Endothelial cell of umbilical vein (primary cell): ENCODE data around the gene MPIG6B. TPM values are rescaled to one million over a fixed set of nuclear protein-coding genes. Genes with fewer than 3 reads are reported as not detected.

ENCODE experiments used
- BruUV-seq: library from RNA; stranded (reverse); fragments of 400-500 nt; replicated peaks from 2 replicates; lab custom pipeline; 2021; lab: Mats Ljungman, UMichigan
- CTCF ChIA-PET: fragments of 300-600, 350-600 bp; sonication (Branson Sonifier 250); formaldehyde crosslinking; loops from one replicate; lab custom pipeline; 2021; ENCODE audit warnings: antibody characterized with exemption, inconsistent platforms; lab: Charles Lee
- POLR2A ChIA-PET: fragments of 300-600, 350-600 bp; sonication (Branson Sonifier 250); formaldehyde crosslinking; loops from one replicate; lab custom pipeline; 2021; ENCODE audit warnings: antibody characterized with exemption, inconsistent platforms; lab: Charles Lee
- DNase-seq: peaks from one replicate; pipeline ENCODE4 v3.0.0-alpha.2; 2011; ENCODE audit warnings: low read depth, low spot score
- FAIRE-seq: peaks from 2 replicates; lab custom pipeline; 2011; peaks lifted over from hg19 to GRCh38; lab: Jason Lieb, UNC
- H2AFZ ChIP-seq: 2 replicates; pipeline ENCODE4 v1.6.0; 2012; ENCODE audit warnings: low read depth, low read length, control low read depth, inconsistent platforms
- H3K27ac ChIP-seq: 2 replicates; pipeline ENCODE4 v1.5.1; 2011; ENCODE audit warnings: low read depth, mild to moderate bottlenecking, control low read depth, low read length, moderate library complexity; ENCODE audit not compliant: insufficient read depth
- H3K27me3 ChIP-seq, 2 experiments: 2 replicates each; pipeline versions ENCODE4 v1.6.0 to v1.6.1; 2011; ENCODE audit warnings: low read length in 2 of 2, mixed read lengths in 1 of 2; ENCODE audit not compliant: control insufficient read depth in 2 of 2, insufficient read depth in 2 of 2
- H3K36me3 ChIP-seq, 2 experiments: 2 replicates in 1 of 2; 3 replicates in 1 of 2; pipeline ENCODE4 v1.5.1; 2011; ENCODE audit warnings: low read length in 2 of 2, mild to moderate bottlenecking in 1 of 2, moderate library complexity in 1 of 2; ENCODE audit not compliant: control insufficient read depth in 2 of 2, insufficient read depth in 2 of 2; ENCODE audit errors: extremely low read depth in 1 of 2
- H3K4me1 ChIP-seq: 3 replicates; pipeline ENCODE4 v1.5.1; 2011; ENCODE audit warnings: mild to moderate bottlenecking, low read length; ENCODE audit not compliant: control insufficient read depth, insufficient read depth; ENCODE audit errors: extremely low read depth
- H3K4me2 ChIP-seq: 2 replicates; pipeline ENCODE4 v1.6.1; 2011; ENCODE audit warnings: low read length, control low read depth, mixed read lengths; ENCODE audit not compliant: insufficient read depth
- H3K4me3 ChIP-seq, 3 experiments: fragments of 200-600 bp in 1 of 3; sonication (generic), shearing (Covaris generic) in 1 of 3; replicated peaks in 1 of 3; 2 replicates each; pipeline ENCODE4 v1.5.1; 2011 to 2016; ENCODE audit warnings: control low read depth in 3 of 3, low read length in 3 of 3, mild to moderate bottlenecking in 2 of 3, inconsistent platforms in 1 of 3, low read depth in 1 of 3, moderate library complexity in 1 of 3; ENCODE audit not compliant: insufficient read depth in 1 of 3
- H3K79me2 ChIP-seq: 2 replicates; pipeline ENCODE4 v1.6.0; 2012; ENCODE audit warnings: low read length, inconsistent platforms; ENCODE audit not compliant: control insufficient read depth, insufficient read depth
- H3K9ac ChIP-seq: replicated peaks from 2 replicates; pipeline ENCODE3; 2011; ENCODE audit warnings: low read length, control low read depth; ENCODE audit not compliant: insufficient read depth; ENCODE audit errors: extremely low read depth
- H3K9me1 ChIP-seq: replicated peaks from 3 replicates; pipeline ENCODE4 v1.6.0; 2011; ENCODE audit warnings: mild to moderate bottlenecking, low read length; ENCODE audit not compliant: control insufficient read depth, insufficient read depth; ENCODE audit errors: extremely low read depth
- H3K9me3 ChIP-seq: replicated peaks from 2 replicates; pipeline ENCODE4 v1.5.1; 2012; ENCODE audit warnings: low read length, inconsistent platforms; ENCODE audit not compliant: control insufficient read depth, insufficient read depth
- H4K20me1 ChIP-seq: replicated peaks from 2 replicates; pipeline ENCODE3; 2011; ENCODE audit warnings: mild to moderate bottlenecking, low read length; ENCODE audit not compliant: control insufficient read depth, insufficient read depth; ENCODE audit errors: extremely low read depth
- CTCF ChIP-seq, 2 donors: IDR thresholded peaks; 1 replicate in 1 of 2; 2 replicates in 1 of 2; pipeline ENCODE4 v1.5.1; 2011; ENCODE audit warnings: low read length in 2 of 2, mild to moderate bottlenecking in 2 of 2, moderate library complexity in 2 of 2, control low read depth in 1 of 2, inconsistent platforms in 1 of 2, low read depth in 1 of 2; ENCODE audit not compliant: insufficient read depth in 1 of 2; ENCODE audit errors: extremely low read depth in 1 of 2
- MAX ChIP-seq: IDR thresholded peaks from 2 replicates; pipeline ENCODE4 v1.6.1; 2011; ENCODE audit not compliant: insufficient read depth, insufficient read length
- dilution Hi-C: fragments of 300-500 bp; cut with MboI; formaldehyde crosslinking; loops from one replicate; pipeline ENCODE4 v1.15.0; 2019; ENCODE audit warnings: low sequenced_read_pairs; ENCODE audit not compliant: extremely low pct_ligation_motif_present
- intact Hi-C: fragments of 100-400 bp; cut with micrococcal nuclease; formaldehyde crosslinking; loops from one replicate; pipeline ENCODE4 v1.10.0; 2022
- polyA plus RNA-seq, 4 experiments: library from polyadenylated mRNA; depleted of rRNA in 3 of 4; stranded (reverse) in 3 of 4; unstranded in 1 of 4; fragments of >200 nt; gene quantifications; 2 replicates each; pipeline versions ENCODE4 v1.2.1 to v1.2.3, GENCODE V29; 2011 to 2012; ENCODE audit warnings: missing spikeins in 1 of 4
- total RNA-seq: library from RNA; stranded (reverse); gene quantifications from 2 replicates; pipeline ENCODE4 v1.2.3, GENCODE V29; 2021

Gene MPIG6B
- total and polyA plus RNA-seq, 2 donors (not counting 3 experiments of a cell fraction or from before 2014, with no cell fraction given): not detected

- no peak overlapping the region for H3K4me2 ChIP-seq
- POLR2A ChIA-PET: no interaction called here
- H3K9me3 ChIP-seq: no peaks in the 10 kb centered on the region
- peaks cover 10% of the 10 kb centered on the region for H3K4me1 ChIP-seq
- no peaks in the 10 kb centered on the region for H3K9me1 ChIP-seq
- intact Hi-C loops: no loop called here
- no peaks in the 10 kb centered on the region for H3K27me3 ChIP-seq
- CTCF ChIA-PET: no interaction called here
- H3K27ac ChIP-seq: no peak overlapping the region
- no peak overlapping the region for H3K4me3 ChIP-seq
- H2AFZ ChIP-seq: no peak overlapping the region
- no peak overlapping the region for H3K9ac ChIP-seq
- DNase-seq (no peak), FAIRE-seq (no peak)
- H3K79me2 ChIP-seq: no peaks in the 10 kb centered on the region
- dilution Hi-C loops: no loop called here
- BruUV-seq: no TSS peak
- no peaks in the 10 kb centered on the region for H4K20me1 ChIP-seq
- H3K36me3 ChIP-seq: peaks cover 0 to 37% of the 10 kb centered on the region in 2 experiments
- TF ChIP-seq CTCF (IDR thresholded peaks at IDR 0.05; ENCODE audit: extremely low read depth in 1 of 2, insufficient read depth in 1 of 2, low read depth in 1 of 2, low read length in 2 of 2) (no peak), MAX (no peak)
These were observed 35.1 kb upstream of the MPIG6B start for GRCh38 chr6:31687860-31688693.
